Gastrocnemius medialis (tissue), 4 donors: Measurements from ENCODE around the gene ITGB7. TPM values are rescaled to one million over a fixed set of nuclear protein-coding genes. Genes with fewer than 3 reads are reported as not detected.

Experiments
- ATAC-seq, 2 donors: fragments of 150-250 bp; one replicate each; pipeline ENCODE4 v1.9.1; 2016
- DNase-seq, 2 donors: peaks; one replicate each; pipeline ENCODE4 v3.0.0-alpha.2; 2019
- H3K27ac ChIP-seq, 4 donors: fragments of 200-600 bp; sonication (generic); 1 replicate in 1 of 4; 2 replicates in 3 of 4; pipeline ENCODE4 v1.5.1; 2016 to 2018; ENCODE audit warnings: mild to moderate bottlenecking in 2 of 4, moderate library complexity in 1 of 4
- H3K27me3 ChIP-seq, 3 donors: fragments of 200-600 bp; sonication (generic) in 2 of 3; 1 replicate in 1 of 3; 2 replicates in 2 of 3; pipeline versions ENCODE4 v1.5.1 to v1.6.0; 2016 to 2019; ENCODE audit warnings: mild to moderate bottlenecking in 1 of 3, moderate library complexity in 1 of 3
- H3K36me3 ChIP-seq, 2 donors: fragments of 200-600 bp; sonication (generic) in 1 of 2; one replicate each; pipeline ENCODE4 v1.5.1; 2017 to 2018
- H3K4me1 ChIP-seq, 2 donors: fragments of 200-600 bp; sonication (generic) in 1 of 2; one replicate each; pipeline ENCODE4 v1.5.1; 2016 to 2017; ENCODE audit warnings: mild to moderate bottlenecking in 2 of 2
- H3K4me3 ChIP-seq, 4 donors: fragments of 200-600 bp; sonication (generic) in 3 of 4; 1 replicate in 1 of 4; 2 replicates in 3 of 4; pipeline ENCODE4 v1.5.1; 2016 to 2019; ENCODE audit warnings: mild to moderate bottlenecking in 2 of 4
- H3K9me3 ChIP-seq, 3 donors: fragments of 200-600 bp; sonication (generic) in 2 of 3; 1 replicate in 1 of 3; 2 replicates in 2 of 3; pipeline ENCODE4 v1.5.1; 2016 to 2019
- POLR2A ChIP-seq, 2 donors: fragments of 450-650 bp; IDR thresholded peaks; one replicate each; pipeline ENCODE4 v1.6.1; 2017; ENCODE audit warnings: antibody characterized with exemption in 2 of 2, mild to moderate bottlenecking in 2 of 2, moderate library complexity in 2 of 2
- in situ Hi-C, 4 donors: fragments of 200-750 bp; cut with MboI; loops; one replicate each; pipeline versions ENCODE4 v1.15.0 to v1.8.0; 2017; ENCODE audit warnings: low sequenced_read_pairs in 4 of 4
- intact Hi-C: fragments of 100-400 bp; cut with DNase I; formaldehyde crosslinking; loops from one replicate; pipeline ENCODE4 v1.15.1; 2023; ENCODE audit warnings: low total_unique reads
- total RNA-seq, 4 donors: library from RNA; depleted of rRNA; stranded (reverse); fragments of >200 nt; gene quantifications; one replicate each; pipeline versions ENCODE4 v1.1.0 to v1.2.3, GENCODE V29; 2016
- TF ChIP-seq, protein P1 (sequence below), 5 experiments: fragments of 450-650 bp in 3 of 5; fragments of 200-600 bp in 2 of 5; sonication (generic) in 2 of 5; IDR thresholded peaks in 4 of 5; conservative IDR thresholded peaks in 1 of 5; 1 replicate in 4 of 5; 2 replicates in 1 of 5; pipeline ENCODE4 v1.5.1; 2016 to 2019; ENCODE audit warnings: antibody characterized with exemption in 5 of 5, mild to moderate bottlenecking in 3 of 5, moderate library complexity in 3 of 5

The ITGB7 gene
- total RNA-seq, 4 donors from 2014 or later, result 0.73 to 0.81 TPM; not detected in 2

DNA sequence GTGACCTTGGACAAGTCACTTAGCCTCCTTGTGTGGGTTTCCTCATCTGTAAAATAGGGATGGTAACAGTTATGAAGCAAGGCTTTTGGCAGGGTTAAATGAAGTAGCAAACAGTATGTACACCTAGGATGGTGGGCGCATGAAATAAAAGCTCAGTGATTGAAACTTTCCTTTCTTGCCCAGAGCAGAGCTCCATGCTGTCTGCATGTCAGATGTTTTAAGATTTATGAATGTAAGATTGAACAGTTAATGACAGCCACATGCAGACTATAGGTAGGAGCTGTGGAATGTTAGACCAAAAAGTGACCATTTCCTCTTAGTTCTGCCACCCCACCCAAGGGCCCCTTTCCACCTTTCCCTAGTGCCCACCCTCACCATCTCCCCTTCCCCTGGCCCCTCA is 12.1 kb downstream of the ITGB7 start:
- intact Hi-C loops, result no loop called here
- TF ChIP-seq POLR2A (IDR thresholded peaks at IDR 0.05), result no peak
- TF ChIP-seq, protein P1, sequence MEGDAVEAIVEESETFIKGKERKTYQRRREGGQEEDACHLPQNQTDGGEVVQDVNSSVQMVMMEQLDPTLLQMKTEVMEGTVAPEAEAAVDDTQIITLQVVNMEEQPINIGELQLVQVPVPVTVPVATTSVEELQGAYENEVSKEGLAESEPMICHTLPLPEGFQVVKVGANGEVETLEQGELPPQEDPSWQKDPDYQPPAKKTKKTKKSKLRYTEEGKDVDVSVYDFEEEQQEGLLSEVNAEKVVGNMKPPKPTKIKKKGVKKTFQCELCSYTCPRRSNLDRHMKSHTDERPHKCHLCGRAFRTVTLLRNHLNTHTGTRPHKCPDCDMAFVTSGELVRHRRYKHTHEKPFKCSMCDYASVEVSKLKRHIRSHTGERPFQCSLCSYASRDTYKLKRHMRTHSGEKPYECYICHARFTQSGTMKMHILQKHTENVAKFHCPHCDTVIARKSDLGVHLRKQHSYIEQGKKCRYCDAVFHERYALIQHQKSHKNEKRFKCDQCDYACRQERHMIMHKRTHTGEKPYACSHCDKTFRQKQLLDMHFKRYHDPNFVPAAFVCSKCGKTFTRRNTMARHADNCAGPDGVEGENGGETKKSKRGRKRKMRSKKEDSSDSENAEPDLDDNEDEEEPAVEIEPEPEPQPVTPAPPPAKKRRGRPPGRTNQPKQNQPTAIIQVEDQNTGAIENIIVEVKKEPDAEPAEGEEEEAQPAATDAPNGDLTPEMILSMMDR (IDR thresholded peaks at IDR 0.05 in 4 of 5, conservative IDR thresholded peaks at IDR 0.05 in 1 of 5), result no peak
- Histone ChIP-seq H3K27me3 (peaks cover 0 to 5% (median 3%) of the 10 kb centered on the region in 3 donors), H3K9me3 (no peaks in the 10 kb centered on the region), H3K36me3 (no peaks in the 10 kb centered on the region), H3K27ac (no peak overlapping the region), H3K4me1 (peaks cover 0 to 9% of the 10 kb centered on the region in 2 donors), H3K4me3 (no peak overlapping the region)
- no peak for ATAC-seq
- in situ Hi-C loops, result loop anchor here in 1 of 4 donors (25.0 kb wide), 1 partner anchor 133 kb away; the partner anchor contains the start of gene TNS2
- DNase-seq, result no peak

DNA sequence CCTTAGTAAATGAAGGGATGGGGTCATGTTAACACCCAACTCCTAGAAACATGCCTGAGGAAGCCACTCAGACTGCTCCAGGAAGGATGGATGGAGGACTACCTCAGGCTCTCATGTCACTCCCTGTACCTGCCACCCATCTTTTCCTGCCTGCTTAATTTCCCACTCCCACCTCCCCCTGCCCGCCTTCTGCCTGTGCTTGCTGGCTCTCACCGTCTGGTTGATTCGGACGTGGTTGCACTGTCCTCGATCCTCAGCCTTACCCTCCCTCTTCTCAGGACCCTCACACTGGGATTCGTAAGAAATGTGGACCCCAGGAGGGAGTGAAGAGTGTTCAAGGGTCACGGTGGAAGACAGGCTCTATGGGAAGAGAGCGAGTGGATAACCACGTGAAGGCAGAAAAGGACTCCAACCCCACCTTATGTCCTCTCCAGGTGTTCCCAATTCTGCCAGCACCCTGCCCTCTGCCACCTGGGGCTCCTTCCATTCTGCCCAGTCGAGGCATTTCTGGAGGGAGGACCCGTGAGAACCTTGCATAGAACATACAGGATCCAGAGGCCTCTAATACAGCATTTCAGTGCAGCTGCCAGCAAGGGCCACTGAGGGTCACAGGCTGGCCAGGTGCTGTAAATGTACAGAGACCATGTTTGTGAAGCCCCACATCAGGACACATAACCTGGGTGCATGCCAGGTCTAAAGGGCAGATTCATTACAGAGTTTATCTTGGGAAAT is 12.9 kb downstream of the ITGB7 start:
- Histone ChIP-seq H3K27ac (no peak overlapping the region), H3K4me1 (peaks cover 0 to 9% of the 10 kb centered on the region in 2 donors), H3K27me3 (peaks cover 0 to 5% (median 3%) of the 10 kb centered on the region in 3 donors), H3K4me3 (no peak overlapping the region), H3K9me3 (no peaks in the 10 kb centered on the region), H3K36me3 (no peaks in the 10 kb centered on the region)
- DNase-seq (no peak), ATAC-seq (no peak)
- in situ Hi-C loops, result loop anchor here in 1 of 4 donors (25.0 kb wide), 1 partner anchor 132 kb away; the partner anchor contains the start of gene TNS2
- TF ChIP-seq POLR2A (IDR thresholded peaks at IDR 0.05), result no peak
- TF ChIP-seq, protein P1 (IDR thresholded peaks at IDR 0.05 in 4 of 5, conservative IDR thresholded peaks at IDR 0.05 in 1 of 5), result no peak
- intact Hi-C loops, result no loop called here

DNA sequence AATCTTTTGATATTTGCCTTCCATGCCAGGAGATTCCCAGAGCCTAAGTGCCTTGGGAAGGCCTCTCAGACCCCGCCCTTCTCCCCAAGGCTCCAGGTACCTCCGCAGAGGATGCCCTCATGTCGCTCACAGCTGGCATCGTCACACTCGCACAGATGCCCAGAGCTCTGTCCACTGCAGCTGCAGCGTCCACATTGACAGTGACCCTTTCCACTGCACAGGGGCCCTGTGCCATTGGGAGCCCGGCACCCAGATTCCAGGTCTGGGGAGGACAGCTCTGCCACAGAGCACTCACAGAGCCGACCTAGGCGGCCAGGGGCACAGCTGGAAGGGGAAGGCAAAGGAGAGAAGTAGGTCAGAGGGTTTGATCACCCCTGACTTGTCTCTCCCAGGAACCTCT is 14.0 kb downstream of the ITGB7 start:
- Histone ChIP-seq H3K9me3 (no peaks in the 10 kb centered on the region), H3K4me3 (no peak overlapping the region), H3K4me1 (peaks cover 0 to 8% of the 10 kb centered on the region in 2 donors), H3K27me3 (peaks cover 0 to 2% (median 0%) of the 10 kb centered on the region in 3 donors), H3K36me3 (peaks cover 0 to 10% of the 10 kb centered on the region in 2 donors), H3K27ac (no peak overlapping the region)
- no peak for DNase-seq
- in situ Hi-C loops, result loop anchor here in 1 of 4 donors (25.0 kb wide), 1 partner anchor 131 kb away; the partner anchor contains the start of gene TNS2
- intact Hi-C loops, result no loop called here
- TF ChIP-seq, protein P1 (IDR thresholded peaks at IDR 0.05 in 4 of 5, conservative IDR thresholded peaks at IDR 0.05 in 1 of 5), result no peak
- TF ChIP-seq POLR2A (IDR thresholded peaks at IDR 0.05), result no peak
- no peak for ATAC-seq

DNA sequence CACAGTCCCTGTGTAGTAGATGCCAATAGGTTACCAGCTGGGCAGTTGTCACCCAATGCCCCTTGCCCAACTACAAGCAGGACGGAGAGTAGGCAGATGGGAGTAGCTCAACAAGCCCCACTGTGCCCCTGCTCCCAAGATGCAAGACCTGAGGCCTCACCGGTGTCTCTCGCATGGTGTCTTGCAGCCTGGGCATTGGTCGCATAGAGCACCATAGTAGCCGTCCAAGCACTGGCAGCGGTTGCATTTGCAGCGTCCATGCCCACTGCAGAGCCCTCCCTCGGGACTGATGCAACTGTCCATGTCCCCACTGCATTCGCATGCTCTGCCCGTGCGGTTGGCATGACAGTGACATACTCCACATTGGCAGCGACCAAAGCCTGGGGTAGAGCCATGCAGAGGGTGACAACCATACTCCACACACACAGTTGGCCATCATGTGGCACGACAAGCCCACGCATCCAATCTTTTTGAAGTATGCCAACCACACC is 14.5 kb downstream of the ITGB7 start:
- in situ Hi-C loops (loop anchor here in 1 of 4 donors (25.0 kb wide), 1 partner anchor 130 kb away; the partner anchor contains the start of gene TNS2), intact Hi-C loops (no loop called here)
- H3K27ac ChIP-seq, result no peak overlapping the region
- no peaks in the 10 kb centered on the region for H3K27me3 ChIP-seq
- ATAC-seq, result no peak
- DNase-seq, result no peak
- peaks cover 1 to 15% of the 10 kb centered on the region in 2 donors for H3K36me3 ChIP-seq
- no peak overlapping the region for H3K4me3 ChIP-seq
- peaks cover 0 to 4% of the 10 kb centered on the region in 2 donors for H3K4me1 ChIP-seq
- no peaks in the 10 kb centered on the region for H3K9me3 ChIP-seq
- TF ChIP-seq, protein P1 (IDR thresholded peaks at IDR 0.05 in 4 of 5, conservative IDR thresholded peaks at IDR 0.05 in 1 of 5), result no peak
- TF ChIP-seq POLR2A (IDR thresholded peaks at IDR 0.05), result no peak
